ENCODE measurements around the gene DNASE1L2.

The DNASE1L2 gene

GRCh38 chr16:2278956-2279800 lies 42.9 kb downstream of the DNASE1L2 start:
- no peaks in the 10 kb centered on the region for H3K36me3 ChIP-seq
- no peaks in the 10 kb centered on the region for H3K27me3 ChIP-seq
- TF ChIP-seq CTCF (IDR thresholded peaks at IDR 0.05): no peak

DNA sequence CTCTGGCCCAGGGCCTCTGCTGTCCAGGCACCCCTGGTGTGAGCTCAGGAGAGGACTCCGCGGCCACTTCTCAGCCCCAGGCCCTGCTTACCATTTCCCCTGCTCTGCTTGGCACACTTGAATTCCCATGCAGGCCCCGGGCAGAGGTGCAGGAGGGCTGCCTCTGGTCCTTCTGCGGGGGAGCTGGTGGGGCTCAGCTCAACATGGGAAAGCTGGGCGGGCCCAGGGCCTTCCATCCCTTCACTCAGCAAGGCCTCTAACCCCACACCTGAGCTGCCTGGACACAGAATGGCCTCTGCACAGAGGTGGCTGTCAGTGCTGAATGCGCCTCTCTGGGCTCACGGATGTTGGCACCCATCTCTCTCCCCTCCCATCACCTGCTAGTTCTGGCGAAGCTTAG lies 44.2 kb downstream of the DNASE1L2 start:
- Histone ChIP-seq H3K27me3 (no peaks in the 10 kb centered on the region), H3K9me3 (no peaks in the 10 kb centered on the region), H3K4me1 (ENCODE audit: control insufficient read depth in 1 of 2, insufficient read depth in 1 of 2, low read depth in 1 of 2, low read length in 1 of 2) (no peaks in the 10 kb centered on the region), H3K4me3 (ENCODE audit: low read depth in 1 of 2, low read length in 1 of 2) (no peak overlapping the region), H3K27ac (no peak overlapping the region), H3K36me3 (no peaks in the 10 kb centered on the region)
- TF ChIP-seq CTCF (IDR thresholded peaks at IDR 0.05): no peak

More at GRCh38 chr16:2278956-2279800, 42.9 kb downstream of the DNASE1L2 start:
- Histone ChIP-seq H3K9me3 (no peaks in the 10 kb centered on the region), H3K4me3 (ENCODE audit: low read depth in 1 of 2, low read length in 1 of 2) (no peak overlapping the region), H3K4me1 (ENCODE audit: control insufficient read depth in 1 of 2, insufficient read depth in 1 of 2, low read depth in 1 of 2, low read length in 1 of 2) (no peaks in the 10 kb centered on the region), H3K27ac (no peak overlapping the region)

GRCh38 chr16:2280981-2281542 lies 44.8 kb downstream of the DNASE1L2 start:
- H3K27ac ChIP-seq: no peak overlapping the region
- H3K36me3 ChIP-seq: no peaks in the 10 kb centered on the region
- no peaks in the 10 kb centered on the region for H3K4me1 ChIP-seq (ENCODE audit: control insufficient read depth in 1 of 2, insufficient read depth in 1 of 2, low read depth in 1 of 2, low read length in 1 of 2)
- TF ChIP-seq CTCF (IDR thresholded peaks at IDR 0.05): no peak
- H3K9me3 ChIP-seq: no peaks in the 10 kb centered on the region
- H3K27me3 ChIP-seq: no peaks in the 10 kb centered on the region
- H3K4me3 ChIP-seq (ENCODE audit: low read depth in 1 of 2, low read length in 1 of 2): no peak overlapping the region

DNA sequence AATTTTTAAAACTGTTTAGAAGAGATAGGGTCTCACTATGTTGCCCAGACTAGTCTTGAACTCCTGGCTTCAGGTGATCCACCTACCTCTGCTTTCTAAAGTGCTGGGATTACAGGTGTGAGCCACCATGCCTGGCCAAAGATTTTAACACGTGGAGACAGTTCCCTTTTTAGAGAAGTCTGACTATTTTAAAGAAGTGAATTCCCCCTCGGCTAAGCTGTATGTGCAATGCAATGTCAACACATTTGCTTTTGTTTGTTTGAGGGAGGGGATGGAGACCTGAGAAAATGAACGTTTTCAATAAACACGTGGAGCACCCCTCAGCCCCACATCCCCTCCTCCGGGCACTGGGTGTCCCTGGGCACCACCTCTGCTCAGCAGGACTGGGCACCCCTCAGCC lies 46.0 kb downstream of the DNASE1L2 start:
- Histone ChIP-seq H3K27ac (no peak overlapping the region), H3K4me3 (ENCODE audit: low read depth in 1 of 2, low read length in 1 of 2) (no peak overlapping the region), H3K36me3 (no peaks in the 10 kb centered on the region), H3K9me3 (no peaks in the 10 kb centered on the region), H3K27me3 (no peaks in the 10 kb centered on the region), H3K4me1 (ENCODE audit: control insufficient read depth in 1 of 2, insufficient read depth in 1 of 2, low read depth in 1 of 2, low read length in 1 of 2) (no peaks in the 10 kb centered on the region)
- TF ChIP-seq CTCF (IDR thresholded peaks at IDR 0.05): no peak

- H3K27me3 ChIP-seq: no peaks in the 10 kb centered on the region
- H3K4me3 ChIP-seq (ENCODE audit: low read depth in 1 of 2, low read length in 1 of 2): no peak overlapping the region
- no peaks in the 10 kb centered on the region for H3K4me1 ChIP-seq (ENCODE audit: control insufficient read depth in 1 of 2, insufficient read depth in 1 of 2, low read depth in 1 of 2, low read length in 1 of 2)
- no peaks in the 10 kb centered on the region for H3K36me3 ChIP-seq
- no peak for TF ChIP-seq CTCF (IDR thresholded peaks at IDR 0.05)
- H3K9me3 ChIP-seq: no peaks in the 10 kb centered on the region
- H3K27ac ChIP-seq: no peak overlapping the region
Measured at GRCh38 chr16:2282866-2283555, 46.8 kb downstream of the DNASE1L2 start.
